ENCODE measurements around the gene ERCC2.

DNA sequence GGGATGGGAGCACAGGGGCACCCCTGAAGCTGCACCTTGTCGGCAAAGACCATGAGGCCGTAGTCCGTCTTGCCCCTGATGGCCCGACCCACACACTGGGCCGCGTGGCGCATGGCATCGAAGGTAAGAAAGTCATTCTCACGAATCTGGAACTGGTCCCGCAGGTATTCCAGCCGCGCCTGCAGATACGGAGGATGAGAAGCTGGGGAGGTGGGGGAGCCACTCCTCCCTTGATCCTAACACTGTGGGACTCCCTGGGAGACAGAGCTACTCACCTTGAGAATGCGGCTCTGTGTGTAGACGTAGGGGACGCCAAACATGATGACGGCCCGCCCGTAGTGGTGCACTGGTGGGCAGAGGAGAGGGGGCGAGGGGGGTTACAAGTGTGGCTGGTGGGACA, 17.9 kb downstream of the ERCC2 start:
- TF ChIP-seq, protein P1, sequence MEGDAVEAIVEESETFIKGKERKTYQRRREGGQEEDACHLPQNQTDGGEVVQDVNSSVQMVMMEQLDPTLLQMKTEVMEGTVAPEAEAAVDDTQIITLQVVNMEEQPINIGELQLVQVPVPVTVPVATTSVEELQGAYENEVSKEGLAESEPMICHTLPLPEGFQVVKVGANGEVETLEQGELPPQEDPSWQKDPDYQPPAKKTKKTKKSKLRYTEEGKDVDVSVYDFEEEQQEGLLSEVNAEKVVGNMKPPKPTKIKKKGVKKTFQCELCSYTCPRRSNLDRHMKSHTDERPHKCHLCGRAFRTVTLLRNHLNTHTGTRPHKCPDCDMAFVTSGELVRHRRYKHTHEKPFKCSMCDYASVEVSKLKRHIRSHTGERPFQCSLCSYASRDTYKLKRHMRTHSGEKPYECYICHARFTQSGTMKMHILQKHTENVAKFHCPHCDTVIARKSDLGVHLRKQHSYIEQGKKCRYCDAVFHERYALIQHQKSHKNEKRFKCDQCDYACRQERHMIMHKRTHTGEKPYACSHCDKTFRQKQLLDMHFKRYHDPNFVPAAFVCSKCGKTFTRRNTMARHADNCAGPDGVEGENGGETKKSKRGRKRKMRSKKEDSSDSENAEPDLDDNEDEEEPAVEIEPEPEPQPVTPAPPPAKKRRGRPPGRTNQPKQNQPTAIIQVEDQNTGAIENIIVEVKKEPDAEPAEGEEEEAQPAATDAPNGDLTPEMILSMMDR (conservative IDR thresholded peaks at IDR 0.05 in 1 of 2, IDR thresholded peaks at IDR 0.05 in 1 of 2; ENCODE audit: extremely low read depth in 1 of 2, insufficient read depth in 1 of 2, low read depth in 1 of 2, low read length in 2 of 2), result no peak
- no peak for TF ChIP-seq EZH2 (IDR thresholded peaks at IDR 0.05; ENCODE audit: borderline replicate concordance, low read length)
